HG03196 (cell line): ENCODE data around the gene SLC2A13.
"Not testable (repeated sequence)": the region's sequence is repeated elsewhere in the genome, so short reads cannot be mapped to it uniquely, and the experiment has no call there.

Experiments used
- ATAC-seq: cut with Tn5 transposase; IDR thresholded peaks from one replicate; pipeline ENCODE4 v1.9.1; 2021; ENCODE audit not compliant: unreplicated experiment

SLC2A13 gene

GRCh38 chr12:39830171-39830570 lies 275.7 kb downstream of the SLC2A13 start:
- no peak for ATAC-seq

DNA sequence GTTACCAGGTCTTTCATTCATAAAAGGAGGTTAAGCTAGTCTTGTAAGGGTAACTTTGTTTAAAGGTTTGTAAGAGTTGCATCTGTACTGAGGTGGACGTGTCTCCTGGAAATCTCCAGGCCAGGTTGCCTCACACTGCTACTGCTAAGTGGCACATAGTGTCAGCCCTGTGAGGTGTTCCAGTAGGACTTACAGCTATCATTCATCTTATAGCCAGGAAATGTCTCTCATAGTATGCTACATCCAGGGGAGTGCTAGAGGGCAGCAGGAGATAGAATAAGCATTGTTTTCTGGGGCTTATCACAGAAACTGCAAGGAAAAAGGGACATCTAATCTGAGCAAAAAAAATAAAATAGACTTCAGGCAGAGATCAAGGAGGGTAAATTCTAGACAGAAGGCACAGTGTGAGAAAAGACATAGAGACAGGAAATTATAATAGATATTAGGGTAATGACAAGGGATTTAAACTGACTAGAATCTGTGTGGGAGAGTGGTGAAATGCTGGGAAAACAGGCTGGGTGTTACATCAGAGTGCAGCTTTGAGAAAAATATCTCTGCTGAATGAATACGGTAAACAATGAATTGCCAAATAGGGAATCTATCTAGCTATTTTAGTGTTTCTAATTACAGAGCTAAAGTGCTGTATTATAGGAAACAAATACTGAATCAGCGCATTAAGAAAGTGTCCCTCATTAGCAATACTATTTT lies 281.2 kb downstream of the SLC2A13 start:
- no peak for ATAC-seq

- no peak for ATAC-seq
Observed at GRCh38 chr12:39816671-39817185, 289.2 kb downstream of the SLC2A13 start.

GRCh38 chr12:39815746-39816145 lies 290.1 kb downstream of the SLC2A13 start:
- ATAC-seq: no peak

GRCh38 chr12:39814626-39815025 lies 291.3 kb downstream of the SLC2A13 start:
- no peak for ATAC-seq

GRCh38 chr12:39813776-39814175 lies 292.1 kb downstream of the SLC2A13 start:
- ATAC-seq: no peak

GRCh38 chr12:39812456-39812855 lies 293.4 kb downstream of the SLC2A13 start:
- not testable (repeated sequence) for ATAC-seq

GRCh38 chr12:39807043-39807442 lies 298.8 kb downstream of the SLC2A13 start:
- ATAC-seq: no peak

DNA sequence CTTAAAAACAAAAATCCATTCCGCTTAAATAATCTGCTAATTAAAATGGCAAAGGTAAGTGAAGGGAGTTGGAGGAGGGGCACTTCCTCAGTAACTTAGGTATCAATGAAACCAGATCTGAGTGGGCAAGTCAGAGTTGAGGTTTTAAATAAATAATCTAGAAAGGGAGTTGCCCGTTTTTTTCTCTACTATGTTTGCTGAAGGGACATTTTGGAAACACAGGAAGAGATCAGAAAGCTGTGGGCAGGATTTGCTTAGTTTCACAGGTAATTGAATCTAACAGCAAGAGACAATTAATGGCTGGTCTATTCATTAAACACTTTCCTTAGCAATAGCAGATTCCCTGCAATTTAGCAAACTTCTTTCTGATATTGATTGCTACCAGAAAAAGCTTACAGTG lies 300.2 kb downstream of the SLC2A13 start:
- ATAC-seq: no peak

DNA sequence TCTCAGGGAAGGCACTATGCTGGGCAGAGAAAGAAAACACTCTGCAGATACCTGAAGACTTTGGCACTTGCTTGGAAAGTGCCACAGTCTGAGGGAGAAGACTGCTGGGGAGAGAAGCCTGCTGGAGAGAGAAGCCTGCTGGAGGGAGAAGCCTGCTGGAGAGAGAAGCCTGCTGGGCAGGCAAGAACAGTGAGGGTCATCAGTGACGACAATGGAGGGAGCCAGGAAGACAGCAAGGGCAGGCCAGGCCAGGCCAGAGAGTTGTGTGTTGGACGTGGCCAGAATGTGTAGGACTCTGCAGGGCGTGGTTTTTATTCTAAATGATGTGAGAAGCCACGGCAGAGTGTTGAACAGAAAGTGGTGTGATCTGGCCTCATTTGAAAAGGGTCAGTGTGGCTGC lies 301.0 kb downstream of the SLC2A13 start:
- no peak for ATAC-seq

DNA sequence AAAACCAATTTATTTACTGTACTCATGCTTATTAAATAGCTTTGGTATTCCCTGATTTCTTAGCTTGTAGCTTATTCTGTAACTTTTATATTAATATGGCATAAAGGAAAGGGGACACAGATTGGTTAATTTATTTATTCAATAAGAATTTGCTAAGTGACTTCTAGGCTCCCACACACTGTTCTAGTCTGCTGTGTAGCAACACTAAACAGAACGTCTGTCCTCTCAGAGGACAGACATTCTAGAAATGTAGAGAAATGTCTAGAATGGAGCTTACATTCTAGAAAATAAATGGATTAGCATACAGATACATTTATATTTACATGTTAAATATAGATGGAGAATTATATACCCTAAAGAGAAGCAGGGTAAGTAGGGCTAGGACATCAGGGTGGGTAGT lies 301.4 kb downstream of the SLC2A13 start:
- no peak for ATAC-seq

DNA sequence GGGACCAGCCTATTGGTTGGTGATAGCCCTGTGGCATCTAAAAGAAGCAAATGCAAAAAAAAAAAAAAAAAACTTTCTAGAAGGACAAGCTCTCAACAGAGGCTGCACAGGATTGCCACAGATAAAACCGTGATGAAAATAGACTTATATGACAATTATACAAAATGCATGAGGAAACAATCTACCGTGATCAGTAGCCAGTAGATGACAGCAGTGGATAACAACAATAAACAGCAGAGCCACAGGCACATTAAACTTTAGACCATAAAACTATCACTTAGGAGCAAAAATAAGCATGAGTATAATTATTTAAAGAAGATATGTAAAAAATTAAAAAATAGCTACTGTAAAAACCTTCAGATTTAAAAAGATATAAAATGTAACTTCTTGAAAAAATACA lies 302.7 kb downstream of the SLC2A13 start:
- ATAC-seq: no peak

GRCh38 chr12:39798977-39799376 lies 306.9 kb downstream of the SLC2A13 start:
- ATAC-seq: no peak

- no peak for ATAC-seq
Observed at GRCh38 chr12:39798429-39798828, 307.5 kb downstream of the SLC2A13 start.

- ATAC-seq: no peak
Observed at GRCh38 chr12:39795481-39795880, 310.4 kb downstream of the SLC2A13 start.

- ATAC-seq: no peak
Observed at GRCh38 chr12:39792938-39793337, 312.9 kb downstream of the SLC2A13 start.

- no peak for ATAC-seq
Observed at GRCh38 chr12:39788239-39788638, 317.6 kb downstream of the SLC2A13 start.

DNA sequence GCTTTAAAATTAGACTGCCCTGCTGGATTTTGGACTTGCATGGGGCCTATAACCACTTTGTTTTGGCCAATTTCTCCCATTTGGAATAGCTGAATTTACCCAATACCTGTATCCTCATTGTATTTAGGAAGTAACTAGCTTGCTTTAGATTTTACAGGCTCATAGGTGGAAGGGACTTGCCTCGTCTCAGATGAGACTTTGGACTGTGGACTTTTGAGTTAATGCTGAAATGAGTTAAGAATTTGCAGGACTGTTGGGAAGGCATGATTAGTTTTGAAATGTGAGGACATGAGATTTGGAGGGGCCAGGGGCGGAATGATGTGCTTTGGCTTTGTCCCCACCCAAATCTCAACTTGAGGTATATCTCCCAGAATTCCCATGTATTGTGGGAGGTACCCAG lies 320.1 kb downstream of the SLC2A13 start:
- not testable (repeated sequence) for ATAC-seq

- no peak for ATAC-seq
Observed at GRCh38 chr12:39782026-39782545, 323.8 kb downstream of the SLC2A13 start.

GRCh38 chr12:39780913-39781446 lies 324.9 kb downstream of the SLC2A13 start:
- ATAC-seq: no peak

DNA sequence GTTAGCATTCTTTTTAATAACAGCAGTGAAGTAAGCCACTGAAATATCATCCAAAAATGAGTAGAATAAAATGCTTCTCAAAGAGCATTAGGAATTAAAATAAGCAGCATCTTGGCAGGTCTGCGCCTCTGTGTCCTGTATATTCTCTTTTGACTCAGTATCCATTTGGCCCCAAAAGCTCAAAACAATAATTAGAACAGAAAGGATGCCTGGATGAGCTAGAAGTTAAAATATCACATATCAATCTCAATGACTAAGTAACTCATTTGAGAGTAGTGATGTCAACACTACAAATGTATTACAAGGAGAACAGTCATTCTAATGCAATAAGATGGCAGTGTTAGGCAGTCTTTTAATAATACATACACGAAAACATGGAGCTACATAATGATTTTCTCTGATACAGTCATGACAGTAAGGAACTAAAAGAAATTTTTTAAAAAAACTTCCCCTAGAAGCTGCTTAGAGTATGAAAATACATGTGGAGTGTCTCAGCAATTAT lies 325.4 kb downstream of the SLC2A13 start:
- ATAC-seq: no peak

DNA sequence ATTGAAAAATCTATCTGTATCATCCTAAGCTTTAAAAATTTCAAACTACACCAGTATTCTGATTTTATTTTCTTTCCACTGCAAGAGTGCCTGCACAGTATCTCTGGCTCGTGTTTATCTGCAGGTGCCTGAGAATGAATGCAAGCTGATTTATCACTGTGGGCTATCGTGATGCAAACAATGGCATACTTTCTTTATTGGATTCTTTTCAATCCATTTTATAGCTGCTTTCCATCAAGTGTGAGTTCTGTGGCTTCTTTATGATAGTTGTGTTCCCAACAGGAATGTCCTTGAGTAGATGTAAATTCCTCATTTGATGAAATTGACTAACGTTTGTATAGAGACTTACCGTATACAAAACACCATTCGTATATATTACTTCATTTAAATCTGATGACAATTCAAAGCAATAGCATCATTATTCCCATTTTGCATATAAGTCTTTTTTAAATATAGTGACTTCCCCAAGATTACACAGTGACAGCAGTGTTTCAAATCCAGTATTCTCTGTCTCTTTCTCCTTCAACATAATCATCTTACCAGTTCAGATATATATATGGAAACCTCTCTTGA lies 326.0 kb downstream of the SLC2A13 start:
- ATAC-seq: no peak
